HEK293 (cell line): ENCODE measurements around the gene AGAP1.

ENCODE experiments used
- YY1 ChIP-seq: fragments of 450-650 bp; formaldehyde crosslinking; IDR thresholded peaks from 2 replicates; pipeline ENCODE4 v1.5.1; 2018; ENCODE audit warnings: missing biosample characterization, missing genetic modification characterization
- ZNF394 ChIP-seq: fragments of 450-650 bp; formaldehyde crosslinking; IDR thresholded peaks from 2 replicates; pipeline ENCODE4 v1.5.1; 2016; ENCODE audit warnings: missing biosample characterization, missing genetic modification characterization, mild to moderate bottlenecking, moderate library complexity, borderline replicate concordance
- ZNF76 ChIP-seq: fragments of 450-650 bp; formaldehyde crosslinking; IDR thresholded peaks from 2 replicates; pipeline ENCODE4; 2016; ENCODE audit warnings: low read depth, missing biosample characterization, missing genetic modification characterization, borderline replicate concordance
- TF ChIP-seq, protein P1 (sequence below): fragments of 450-650 bp; formaldehyde crosslinking; IDR thresholded peaks from 2 replicates; pipeline ENCODE4 v1.5.1; 2016; ENCODE audit warnings: missing biosample characterization, missing genetic modification characterization

- TF ChIP-seq, protein P1, sequence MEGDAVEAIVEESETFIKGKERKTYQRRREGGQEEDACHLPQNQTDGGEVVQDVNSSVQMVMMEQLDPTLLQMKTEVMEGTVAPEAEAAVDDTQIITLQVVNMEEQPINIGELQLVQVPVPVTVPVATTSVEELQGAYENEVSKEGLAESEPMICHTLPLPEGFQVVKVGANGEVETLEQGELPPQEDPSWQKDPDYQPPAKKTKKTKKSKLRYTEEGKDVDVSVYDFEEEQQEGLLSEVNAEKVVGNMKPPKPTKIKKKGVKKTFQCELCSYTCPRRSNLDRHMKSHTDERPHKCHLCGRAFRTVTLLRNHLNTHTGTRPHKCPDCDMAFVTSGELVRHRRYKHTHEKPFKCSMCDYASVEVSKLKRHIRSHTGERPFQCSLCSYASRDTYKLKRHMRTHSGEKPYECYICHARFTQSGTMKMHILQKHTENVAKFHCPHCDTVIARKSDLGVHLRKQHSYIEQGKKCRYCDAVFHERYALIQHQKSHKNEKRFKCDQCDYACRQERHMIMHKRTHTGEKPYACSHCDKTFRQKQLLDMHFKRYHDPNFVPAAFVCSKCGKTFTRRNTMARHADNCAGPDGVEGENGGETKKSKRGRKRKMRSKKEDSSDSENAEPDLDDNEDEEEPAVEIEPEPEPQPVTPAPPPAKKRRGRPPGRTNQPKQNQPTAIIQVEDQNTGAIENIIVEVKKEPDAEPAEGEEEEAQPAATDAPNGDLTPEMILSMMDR (tag by site-specific recombination): no peak
- TF ChIP-seq YY1 (tag by site-specific recombination): no peak
- TF ChIP-seq ZNF76 (tag by site-specific recombination): no peak
- TF ChIP-seq ZNF394 (tag by site-specific recombination): no peak
These were observed 337.9 kb downstream of the AGAP1 start for GRCh38 chr2:235831755-235832154.
